8988T (cell line): ENCODE results near the gene PDIA6.
"Not testable (repeated sequence)": the region's sequence is repeated elsewhere in the genome, so short reads cannot be mapped to it uniquely, and the experiment has no call there.

Experiments
- DNase-seq: peaks from one replicate; pipeline ENCODE4 v3.0.0; 2011

Gene PDIA6

GRCh38 chr2:10832203-10832936, 19.8 kb upstream of the PDIA6 start:
- peak; percentile 65 for DNase-seq

DNA sequence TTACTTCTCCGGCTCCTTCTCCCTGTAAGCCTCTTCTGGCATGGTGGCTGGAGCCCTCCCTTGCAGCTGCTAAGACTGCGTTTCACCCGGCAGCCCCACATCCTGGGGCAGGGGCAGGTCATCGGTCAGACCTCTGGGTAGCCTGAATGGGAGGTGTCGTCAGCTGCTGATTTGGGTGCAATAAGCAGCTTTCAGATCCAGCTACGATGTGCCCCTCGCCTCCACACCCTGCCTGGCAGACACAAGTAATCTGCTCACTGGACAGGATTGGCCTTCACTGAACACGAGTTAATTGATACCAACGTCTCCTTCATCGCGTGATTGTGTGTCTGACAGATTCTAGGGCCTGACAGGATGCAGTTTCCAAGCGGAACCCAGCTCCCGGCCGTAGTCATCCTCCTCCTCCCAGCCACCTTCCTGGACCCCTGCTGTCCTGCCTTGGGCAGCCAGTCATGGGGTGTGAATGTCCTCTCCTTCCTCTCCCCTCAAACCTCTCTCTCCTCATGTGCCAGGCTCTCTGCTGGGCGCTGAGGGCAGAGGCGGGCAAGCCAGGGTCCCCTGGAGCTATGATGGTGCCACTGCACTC, 18.9 kb upstream of the PDIA6 start:
- DNase-seq = no peak

DNA sequence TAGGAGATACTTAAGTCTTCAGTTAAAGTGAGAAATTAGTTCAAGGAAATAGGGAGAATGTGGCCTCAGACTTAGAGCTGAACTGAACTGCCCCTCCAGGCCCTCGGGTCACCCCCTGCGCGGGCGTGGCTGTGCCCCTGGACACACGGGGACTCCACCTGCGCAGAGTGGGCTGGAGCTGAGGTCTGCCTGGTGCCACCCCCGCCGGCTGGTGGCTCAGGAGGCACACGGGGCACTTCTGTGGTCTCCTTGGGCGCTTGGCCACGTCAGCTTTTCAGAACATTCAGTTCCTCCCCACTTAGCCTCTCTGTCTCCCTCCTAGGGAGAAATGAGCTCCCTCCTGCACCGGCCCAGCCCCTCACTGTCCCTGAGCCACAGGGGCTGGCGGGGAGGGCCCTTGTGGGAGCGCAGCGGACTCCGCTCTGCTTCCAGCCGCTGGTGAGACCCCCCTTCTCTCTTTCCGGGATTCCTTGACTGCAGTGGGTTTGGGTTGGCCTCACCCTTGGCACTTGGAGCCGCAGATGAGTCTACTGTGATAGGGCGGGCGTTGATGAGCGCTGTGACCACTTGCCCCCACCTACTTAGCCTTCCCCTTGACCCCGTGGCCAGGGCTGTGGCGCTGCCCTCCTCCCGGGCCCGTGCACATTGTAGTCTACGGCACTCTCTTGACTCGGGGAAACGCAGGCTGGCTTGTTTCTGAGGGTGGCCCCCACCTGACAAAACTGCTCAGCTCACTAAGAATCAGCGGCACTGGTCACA, 18.2 kb upstream of the PDIA6 start:
- DNase-seq = no peak

- DNase-seq = no peak
These were observed 17.6 kb upstream of the PDIA6 start for GRCh38 chr2:10830203-10830602.

GRCh38 chr2:10829299-10829698, 16.7 kb upstream of the PDIA6 start:
- no peak for DNase-seq

DNA sequence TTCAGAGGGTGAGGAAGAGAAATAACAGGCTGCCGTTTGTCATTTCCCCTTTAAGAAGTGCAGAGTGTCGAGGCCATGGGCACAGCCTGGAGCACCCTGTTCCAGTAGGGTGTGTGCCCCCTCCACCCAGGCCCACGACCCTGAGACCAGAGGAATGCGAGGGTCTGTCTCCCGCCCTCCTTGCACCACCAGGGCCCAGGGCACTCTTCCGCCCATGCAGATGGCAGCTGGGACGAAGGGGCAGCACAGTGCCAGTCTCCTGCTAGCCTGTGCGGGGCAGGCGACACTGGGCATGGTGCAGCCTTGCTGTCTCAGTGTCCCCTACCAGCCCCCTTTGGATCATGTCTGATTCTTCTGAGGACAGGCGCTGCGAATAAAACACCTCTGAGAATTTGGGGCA, 15.8 kb upstream of the PDIA6 start:
- DNase-seq = no peak

GRCh38 chr2:10826625-10827024, 14.0 kb upstream of the PDIA6 start:
- no peak for DNase-seq

DNA sequence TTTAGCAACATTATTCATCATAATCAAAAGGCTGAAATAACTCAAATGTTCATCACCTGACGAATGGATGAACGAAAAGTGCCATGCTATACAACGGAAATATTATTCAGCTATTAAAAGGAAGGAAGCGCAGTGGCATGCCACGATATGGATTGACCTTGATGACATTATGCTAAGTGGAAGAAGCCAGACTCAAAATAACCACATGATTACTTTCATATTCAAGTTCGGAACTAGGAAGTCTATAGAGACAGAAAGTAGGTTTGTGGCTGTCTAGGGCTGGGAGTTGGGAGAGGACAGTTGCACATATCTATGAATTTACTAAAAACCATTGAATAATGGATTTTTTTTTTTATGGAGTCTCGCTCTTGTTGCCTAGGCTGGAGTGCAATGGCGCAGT, 13.4 kb upstream of the PDIA6 start:
- no peak for DNase-seq

DNA sequence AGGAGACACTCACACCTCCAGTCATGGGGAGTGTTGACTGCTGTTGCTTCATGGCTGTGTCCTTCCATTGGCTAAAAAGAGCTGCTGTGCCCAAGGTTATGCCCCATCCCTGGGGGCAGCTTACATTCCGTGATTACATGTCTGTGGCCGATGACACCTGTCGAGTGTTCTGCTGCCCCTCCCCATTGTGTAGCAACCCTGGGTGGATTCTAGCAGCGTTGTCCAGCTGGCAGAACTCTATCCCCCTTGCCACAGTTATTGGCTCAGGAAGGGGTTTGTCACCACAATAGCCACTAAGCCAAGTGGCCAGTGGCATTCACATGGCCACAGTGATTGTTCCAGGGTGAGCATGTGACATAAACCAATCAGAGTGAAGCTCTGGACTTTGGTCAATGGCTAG, 11.6 kb upstream of the PDIA6 start:
- DNase-seq = no peak

GRCh38 chr2:10820978-10821695, 8.6 kb upstream of the PDIA6 start:
- DNase-seq = no peak

GRCh38 chr2:10820562-10820961, 8.0 kb upstream of the PDIA6 start:
- DNase-seq = no peak

- DNase-seq = no peak
These were observed 7.2 kb upstream of the PDIA6 start for GRCh38 chr2:10819714-10820314.

DNA sequence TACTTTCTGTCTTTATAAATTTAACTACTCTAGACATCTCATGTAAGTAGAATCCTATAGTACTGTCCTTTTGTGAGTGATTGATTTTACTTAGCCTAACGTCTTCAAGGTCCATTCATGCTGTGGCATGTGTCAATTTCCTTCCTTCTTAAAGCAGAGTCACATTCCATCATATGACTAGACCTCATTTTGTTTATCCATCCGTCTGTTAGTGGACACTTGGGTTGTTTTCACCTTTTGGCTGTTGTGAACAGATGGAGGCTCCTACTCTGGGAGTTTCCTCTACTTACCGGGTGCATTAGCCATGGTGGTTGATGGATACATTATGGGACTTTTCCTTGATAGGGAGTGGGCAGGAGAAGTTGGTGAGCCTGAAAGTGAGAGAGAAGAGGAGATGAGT, 6.4 kb upstream of the PDIA6 start:
- no peak for DNase-seq

- not testable (repeated sequence) for DNase-seq
These were observed 5.7 kb upstream of the PDIA6 start for GRCh38 chr2:10818305-10818704.

DNA sequence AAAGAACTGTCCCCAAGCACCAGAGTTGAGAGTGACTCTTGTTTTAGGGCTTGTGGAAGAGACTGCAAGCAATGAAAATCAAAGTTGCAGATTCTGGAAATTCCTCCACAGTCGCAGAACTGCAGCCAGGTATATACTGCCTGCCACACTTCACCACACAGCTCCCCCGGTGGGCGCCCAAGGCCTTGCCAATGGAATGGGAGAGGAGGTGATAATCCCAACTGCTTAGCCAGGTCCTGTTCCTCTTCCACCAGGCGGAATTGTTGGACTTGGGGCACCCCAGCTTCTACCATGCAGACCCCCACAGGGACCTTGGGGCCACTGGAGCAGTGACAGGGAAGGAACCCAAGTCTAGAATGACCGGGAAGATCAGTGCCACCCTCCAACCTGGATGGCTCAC, 4.8 kb upstream of the PDIA6 start:
- no peak for DNase-seq

DNA sequence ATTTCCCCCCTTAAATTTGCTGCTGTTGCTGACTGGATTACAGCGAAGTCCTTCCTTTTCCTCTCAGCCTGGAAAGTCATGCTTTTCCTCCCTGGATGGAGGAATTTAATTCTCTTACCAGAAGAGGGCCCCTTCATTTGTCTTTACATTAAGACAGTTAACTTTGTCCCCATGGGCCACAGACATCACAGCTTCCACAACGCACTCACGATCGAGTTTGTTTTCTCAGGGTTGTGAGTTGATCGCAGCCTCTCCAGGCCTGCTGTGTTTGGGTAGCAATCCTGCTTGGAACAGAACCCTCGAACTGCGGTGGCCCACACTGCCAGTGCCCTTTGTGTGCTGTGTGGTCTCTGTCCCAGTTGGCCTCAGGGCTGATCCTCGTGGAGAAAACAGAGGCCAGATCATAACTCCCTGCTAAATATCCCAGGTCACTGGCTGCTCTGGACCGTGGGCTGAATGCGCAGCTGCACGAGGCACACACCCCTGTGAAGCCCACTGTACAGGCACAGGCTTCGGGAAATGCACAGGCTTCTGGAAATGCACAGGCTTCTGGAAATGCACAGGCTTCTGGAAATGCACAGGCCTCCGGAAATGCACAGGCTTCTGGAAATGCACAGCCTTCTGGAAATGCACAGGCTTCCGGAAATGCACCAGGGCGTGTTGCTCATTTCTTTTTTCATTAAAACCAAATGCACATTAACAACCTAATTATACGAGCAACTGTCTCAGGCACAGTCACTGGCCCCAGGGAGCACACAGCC, 2.2 kb upstream of the PDIA6 start:
- DNase-seq = no peak

DNA sequence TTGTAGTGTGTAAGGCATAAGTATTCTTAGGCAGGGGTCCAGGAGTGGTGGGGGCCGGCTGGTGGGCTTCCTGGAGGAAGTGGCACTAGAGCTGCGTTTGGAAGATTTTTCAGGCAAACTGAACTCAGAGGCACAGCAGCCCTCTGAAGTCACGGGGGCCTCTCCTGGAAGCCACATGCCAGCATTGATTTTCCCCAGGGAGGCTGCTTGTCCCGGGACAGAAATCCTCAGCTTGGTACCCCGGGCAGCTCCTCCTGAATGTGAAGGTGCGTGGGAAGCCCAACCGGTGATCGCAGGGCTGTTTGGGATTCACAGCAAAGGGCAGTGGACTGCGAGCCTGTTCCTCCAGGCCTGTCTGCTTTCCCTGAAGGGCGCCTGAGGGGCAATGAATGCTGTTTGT, 1.6 kb upstream of the PDIA6 start:
- DNase-seq = no peak

DNA sequence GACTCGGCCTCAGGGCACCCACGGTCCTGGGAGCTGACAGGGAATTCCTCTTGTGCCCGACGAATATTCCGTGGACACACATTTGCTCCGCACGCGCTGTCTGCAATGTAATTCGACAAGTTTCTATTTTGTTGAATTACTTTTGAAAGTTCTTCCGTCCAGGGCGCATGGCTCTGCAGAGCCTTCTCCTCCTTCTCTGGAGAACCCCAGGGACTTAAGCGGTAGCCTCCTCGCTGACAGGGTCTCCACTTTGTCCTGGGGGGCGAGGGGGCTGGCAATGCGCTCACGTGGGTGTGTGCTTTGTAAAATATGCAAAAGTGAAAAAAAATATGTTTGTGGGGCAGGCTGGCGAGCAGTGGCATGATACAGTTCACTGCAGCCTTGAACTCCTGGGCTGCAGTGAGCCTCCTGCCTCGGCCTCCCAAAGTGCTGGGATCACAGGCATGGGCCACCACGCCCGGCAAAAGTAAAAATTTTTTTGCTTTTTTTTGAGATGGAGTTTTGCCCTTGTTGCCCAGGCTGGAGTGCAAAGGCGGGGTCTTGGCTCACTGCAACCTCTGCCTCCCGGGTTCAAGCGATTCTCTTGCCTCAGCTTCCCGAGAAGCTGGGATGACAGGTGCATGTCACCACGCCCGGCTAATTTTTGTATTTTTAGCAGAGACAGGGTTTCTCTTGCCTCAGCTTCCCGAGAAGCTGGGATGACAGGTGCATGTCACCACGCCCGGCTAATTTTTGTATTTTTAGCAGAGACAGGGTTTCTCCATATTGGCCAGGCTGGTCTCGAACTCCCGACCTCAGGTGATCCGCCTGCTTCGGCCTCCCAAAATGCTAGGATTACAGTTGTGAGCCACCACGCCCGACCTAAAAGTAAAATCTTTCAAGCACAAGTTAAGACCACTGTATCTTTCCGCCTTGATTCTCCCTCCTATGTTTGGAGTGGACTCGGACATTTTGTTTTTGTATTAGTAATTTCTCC, 866 bp upstream of the PDIA6 start:
- DNase-seq = not testable (repeated sequence)

DNA sequence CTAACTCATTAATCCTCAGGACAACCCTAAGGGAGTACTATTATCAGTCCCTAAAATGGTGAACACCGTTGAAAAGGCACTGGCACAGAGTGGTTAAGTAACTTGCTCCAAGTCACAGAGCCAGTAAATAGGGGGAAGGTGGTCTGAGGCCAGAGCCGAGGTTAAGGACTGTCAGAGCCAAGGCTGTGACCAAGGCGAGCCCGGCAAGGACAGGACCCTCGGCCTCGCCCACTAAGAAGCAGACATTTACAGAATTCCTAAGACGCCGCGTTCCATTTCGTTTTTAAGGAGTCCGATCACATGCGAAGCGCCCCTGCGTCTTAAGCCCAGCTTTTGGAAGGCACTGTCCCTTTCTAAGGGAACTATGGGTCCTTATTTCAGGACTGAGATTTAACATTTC, 1.1 kb downstream of the PDIA6 start:
- DNase-seq = no peak

GRCh38 chr2:10810202-10811161, 2.1 kb downstream of the PDIA6 start:
- DNase-seq = no peak
